Caco-2 (cell line): ENCODE measurements around the gene NTSR2. TPM values are rescaled to one million over a fixed set of nuclear protein-coding genes. Genes with fewer than 3 reads are reported as not detected.

Experiments
- BruUV-seq: library from RNA; stranded (reverse); fragments of 400-500 nt; replicated peaks from 2 replicates; lab custom pipeline; 2021; lab: Mats Ljungman, UMichigan
- CTCF ChIA-PET: fragments of 300-600 bp; sonication (Branson Sonifier 250); formaldehyde crosslinking; loops from one replicate; lab custom pipeline; 2022; ENCODE audit warnings: antibody characterized with exemption; lab: Charles Lee
- POLR2A ChIA-PET: fragments of 300-600 bp; sonication (Branson Sonifier 250); formaldehyde crosslinking; loops from one replicate; lab custom pipeline; 2022; ENCODE audit warnings: antibody characterized with exemption; lab: Charles Lee
- DNase-seq, 2 experiments: peaks; one replicate each; pipeline versions ENCODE4 v3.0.0 to v3.0.0-alpha.2; 2020 to 2022
- H3K27me3 ChIP-seq: replicated peaks from 2 replicates; pipeline ENCODE4 v1.6.0; 2011; ENCODE audit warnings: low read length; ENCODE audit not compliant: control insufficient read depth, insufficient read depth
- H3K36me3 ChIP-seq: 2 replicates; pipeline ENCODE4 v1.5.1; 2011; ENCODE audit warnings: low read length; ENCODE audit not compliant: control insufficient read depth, insufficient read depth
- H3K4me1 ChIP-seq: fragments of 250-450 bp; sonication (Bioruptor Pico); 2 replicates; pipeline ENCODE4 v1.5.1; 2020; ENCODE audit warnings: mild to moderate bottlenecking
- H3K4me3 ChIP-seq: 2 replicates; pipeline ENCODE4 v1.5.1; 2011; ENCODE audit warnings: low read depth, mild to moderate bottlenecking, control low read depth, low read length
- H3K9me3 ChIP-seq: fragments of 250-450 bp; sonication (Bioruptor Pico); 2 replicates; pipeline ENCODE4 v1.5.1; 2020; ENCODE audit warnings: mild to moderate bottlenecking, moderate library complexity
- H3K27ac Mint-ChIP-seq: one replicate; pipeline ENCODE4 v1.8.0; 2022; ENCODE audit warnings: mixed read lengths; ENCODE audit not compliant: unreplicated experiment
- H3K27me3 Mint-ChIP-seq: one replicate; pipeline ENCODE4 v1.8.0; 2022; ENCODE audit warnings: mixed read lengths; ENCODE audit not compliant: insufficient read depth, unreplicated experiment
- H3K36me3 Mint-ChIP-seq: one replicate; pipeline ENCODE4 v1.8.0; 2022; ENCODE audit warnings: mild to moderate bottlenecking, mixed read lengths; ENCODE audit not compliant: insufficient read depth, unreplicated experiment
- H3K4me1 Mint-ChIP-seq: one replicate; pipeline ENCODE4 v1.8.0; 2022; ENCODE audit warnings: low read depth, mixed read lengths; ENCODE audit not compliant: unreplicated experiment
- H3K4me3 Mint-ChIP-seq: one replicate; pipeline ENCODE4 v1.8.0; 2022; ENCODE audit warnings: mild to moderate bottlenecking, moderate library complexity, mixed read lengths; ENCODE audit not compliant: unreplicated experiment
- H3K9me3 Mint-ChIP-seq: one replicate; pipeline ENCODE4 v1.8.0; 2022; ENCODE audit warnings: mixed read lengths; ENCODE audit not compliant: unreplicated experiment
- CTCF ChIP-seq, 2 experiments: fragments of 200-600 bp in 1 of 2; IDR thresholded peaks; 1 replicate in 1 of 2; 2 replicates in 1 of 2; pipeline versions ENCODE4 v1.5.1 to v1.8.0; 2011 to 2022; ENCODE audit warnings: antibody characterized with exemption in 1 of 2, control low read depth in 1 of 2, inconsistent platforms in 1 of 2, low read depth in 1 of 2, low read length in 1 of 2, mild to moderate bottlenecking in 1 of 2, moderate library complexity in 1 of 2; ENCODE audit not compliant: insufficient read depth in 1 of 2, severe bottlenecking in 1 of 2, unreplicated experiment in 1 of 2
- intact Hi-C: fragments of 100-400 bp; cut with micrococcal nuclease; formaldehyde crosslinking; loops from one replicate; pipeline ENCODE4 v1.10.0; 2022; ENCODE audit not compliant: unreplicated experiment
- total RNA-seq: library from RNA; stranded (reverse); gene quantifications from 2 replicates; pipeline ENCODE4 v1.2.3, GENCODE V29; 2022

Gene NTSR2
- total RNA-seq, 1 experiment from 2014 or later: not detected

GRCh38 chr2:11710210-11710609 lies 40.2 kb upstream of the NTSR2 start:
- ChIA-PET POLR2A (interaction anchor here (0.6 kb wide), 1 partner anchor 131 kb away, joined by 4 read pairs; no protein-coding TSS in a partner anchor), CTCF (no interaction called here)
- DNase-seq: no peak
- no peaks in the 10 kb centered on the region for H3K4me1 ChIP-seq
- intact Hi-C loops: no loop called here
- no peaks in the 10 kb centered on the region for H3K9me3 Mint-ChIP-seq
- H3K27me3 Mint-ChIP-seq: peaks cover 8% of the 10 kb centered on the region
- H3K27me3 ChIP-seq: no peaks in the 10 kb centered on the region
- no peaks in the 10 kb centered on the region for H3K4me1 Mint-ChIP-seq
- no peak overlapping the region for H3K4me3 ChIP-seq
- BruUV-seq: no TSS peak
- H3K36me3 Mint-ChIP-seq: no peaks in the 10 kb centered on the region
- no peaks in the 10 kb centered on the region for H3K9me3 ChIP-seq
- TF ChIP-seq CTCF (IDR thresholded peaks at IDR 0.05; ENCODE audit: insufficient read depth in 1 of 2, low read depth in 1 of 2, low read length in 1 of 2, severe bottlenecking in 1 of 2, unreplicated experiment in 1 of 2): no peak
- no peaks in the 10 kb centered on the region for H3K36me3 ChIP-seq
- no peak overlapping the region for H3K27ac Mint-ChIP-seq
- H3K4me3 Mint-ChIP-seq: no peak overlapping the region

GRCh38 chr2:11709293-11709692 lies 39.3 kb upstream of the NTSR2 start:
- TF ChIP-seq CTCF (IDR thresholded peaks at IDR 0.05; ENCODE audit: insufficient read depth in 1 of 2, low read depth in 1 of 2, low read length in 1 of 2, severe bottlenecking in 1 of 2, unreplicated experiment in 1 of 2): no peak
- no peak overlapping the region for H3K27ac Mint-ChIP-seq
- H3K9me3 Mint-ChIP-seq: no peaks in the 10 kb centered on the region
- POLR2A ChIA-PET: no interaction called here
- no peaks in the 10 kb centered on the region for H3K9me3 ChIP-seq
- intact Hi-C loops: no loop called here
- no peaks in the 10 kb centered on the region for H3K36me3 Mint-ChIP-seq
- H3K4me3 ChIP-seq: no peak overlapping the region
- CTCF ChIA-PET: interaction anchor here (0.6 kb wide), 1 partner anchor 16 kb away, joined by 4 read pairs; no protein-coding TSS in a partner anchor
- no peaks in the 10 kb centered on the region for H3K36me3 ChIP-seq
- DNase-seq: no peak
- H3K27me3 Mint-ChIP-seq: peaks cover 8% of the 10 kb centered on the region
- no peaks in the 10 kb centered on the region for H3K27me3 ChIP-seq
- H3K4me3 Mint-ChIP-seq: no peak overlapping the region
- no peaks in the 10 kb centered on the region for H3K4me1 ChIP-seq
- BruUV-seq: no TSS peak
- H3K4me1 Mint-ChIP-seq: no peaks in the 10 kb centered on the region

- BruUV-seq: no TSS peak
- DNase-seq: no peak
- Histone ChIP-seq H3K9me3 (no peaks in the 10 kb centered on the region), H3K4me3 (no peak overlapping the region), H3K36me3 (no peaks in the 10 kb centered on the region), H3K4me1 (no peaks in the 10 kb centered on the region), H3K27me3 (no peaks in the 10 kb centered on the region)
- H3K27ac Mint-ChIP-seq: no peak overlapping the region
- ChIA-PET POLR2A (no interaction called here), CTCF (no interaction called here)
- H3K36me3 Mint-ChIP-seq: no peaks in the 10 kb centered on the region
- H3K27me3 Mint-ChIP-seq: peaks cover 8% of the 10 kb centered on the region
- intact Hi-C loops: no loop called here
- H3K9me3 Mint-ChIP-seq: no peaks in the 10 kb centered on the region
- TF ChIP-seq CTCF (IDR thresholded peaks at IDR 0.05; ENCODE audit: insufficient read depth in 1 of 2, low read depth in 1 of 2, low read length in 1 of 2, severe bottlenecking in 1 of 2, unreplicated experiment in 1 of 2): no peak
- H3K4me3 Mint-ChIP-seq: no peak overlapping the region
- no peaks in the 10 kb centered on the region for H3K4me1 Mint-ChIP-seq
Measured at GRCh38 chr2:11708106-11708505, 38.1 kb upstream of the NTSR2 start.
